Stimulated activated CD8-positive, alpha-beta memory T cell treated with anti-CD3 and anti-CD28 coated beads, Interleukin-15, amount 100 ng/mL, for 1 hour (primary cell): Measurements from ENCODE around the gene DCST1.

Source experiments
- DNase-seq: peaks from one replicate; pipeline ENCODE4 v3.0.0-alpha.2; 2020; ENCODE audit warnings: low read depth

Gene DCST1

GRCh38 chr1:155014709-155015508 is 18.7 kb upstream of the DCST1 start:
- no peak for DNase-seq

GRCh38 chr1:155015527-155016230 is 17.9 kb upstream of the DCST1 start:
- DNase-seq: no peak

GRCh38 chr1:155016231-155016831 is 17.3 kb upstream of the DCST1 start:
- DNase-seq: no peak

GRCh38 chr1:155017041-155017945 is 16.3 kb upstream of the DCST1 start:
- DNase-seq: peak; percentile 80

GRCh38 chr1:155017946-155018316 is 15.7 kb upstream of the DCST1 start:
- DNase-seq: no peak

- DNase-seq: no peak
These were observed 14.8 kb upstream of the DCST1 start for GRCh38 chr1:155018617-155019348.

- no peak for DNase-seq
These were observed 14.0 kb upstream of the DCST1 start for GRCh38 chr1:155019377-155020245.

- DNase-seq: no peak
These were observed 11.3 kb upstream of the DCST1 start for GRCh38 chr1:155022136-155022926.

- no peak for DNase-seq
These were observed 10.7 kb upstream of the DCST1 start for GRCh38 chr1:155022927-155023236.

GRCh38 chr1:155023627-155024026 is 10.0 kb upstream of the DCST1 start:
- DNase-seq: no peak

GRCh38 chr1:155024315-155024714 is 9.3 kb upstream of the DCST1 start:
- no peak for DNase-seq

- DNase-seq: no peak
These were observed 7.5 kb upstream of the DCST1 start for GRCh38 chr1:155026154-155026553.

- DNase-seq: no peak
These were observed 7.0 kb upstream of the DCST1 start for GRCh38 chr1:155026588-155026987.

GRCh38 chr1:155029513-155030242 is 3.9 kb upstream of the DCST1 start:
- no peak for DNase-seq

GRCh38 chr1:155030243-155030795 is 3.3 kb upstream of the DCST1 start:
- no peak for DNase-seq

- DNase-seq: no peak
These were observed 2.7 kb upstream of the DCST1 start for GRCh38 chr1:155030899-155031298.

- DNase-seq: no peak
These were observed 738 bp upstream of the DCST1 start for GRCh38 chr1:155032886-155033285.

- DNase-seq: no peak
These were observed 939 bp downstream of the DCST1 start for GRCh38 chr1:155034318-155035208.
